Measurements from ENCODE around the gene CCL13. TPM values are rescaled to one million over a fixed set of nuclear protein-coding genes. Genes with fewer than 3 reads are reported as not detected.

The CCL13 gene
- total RNA-seq, 2 experiments from 2014 or later, result not detected

GRCh38 chr17:34349751-34350150 is 6.5 kb upstream of the CCL13 start:
- H3K4me1 Mint-ChIP-seq, result no peaks in the 10 kb centered on the region
- peaks cover 2% of the 10 kb centered on the region for H3K9me3 Mint-ChIP-seq
- DNase-seq (no peak), ATAC-seq (ENCODE audit: low read depth) (no peak)
- POLR2A ChIA-PET, result no interaction called here
- no peak overlapping the region for H3K27ac Mint-ChIP-seq
- H3K4me3 Mint-ChIP-seq, result no peak overlapping the region
- no peaks in the 10 kb centered on the region for H3K36me3 Mint-ChIP-seq
- peaks cover 29% of the 10 kb centered on the region for H3K27me3 Mint-ChIP-seq

DNA sequence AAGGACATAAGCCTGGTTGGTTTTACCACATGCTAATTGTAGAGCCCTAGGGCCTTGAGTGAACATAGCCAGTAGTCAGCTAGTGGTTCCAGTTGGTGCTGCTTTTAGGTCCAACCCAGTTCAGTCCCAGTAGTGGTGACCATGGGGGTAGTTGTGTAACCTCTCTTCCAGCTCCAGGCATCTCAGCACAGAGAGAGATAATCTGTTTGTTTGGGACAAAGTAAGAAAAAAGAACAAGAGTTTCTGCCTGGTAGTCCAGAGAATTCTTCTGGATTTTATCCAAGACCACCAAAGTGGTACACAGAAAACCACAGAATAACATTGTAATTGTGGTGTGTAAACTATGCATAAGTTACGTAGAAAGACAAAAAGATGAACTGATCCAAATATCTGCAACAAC is 5.2 kb upstream of the CCL13 start:
- Mint-ChIP-seq H3K4me1 (no peaks in the 10 kb centered on the region), H3K27ac (no peak overlapping the region), H3K27me3 (peaks cover 33% of the 10 kb centered on the region), H3K9me3 (peaks cover 2% of the 10 kb centered on the region), H3K4me3 (no peak overlapping the region), H3K36me3 (no peaks in the 10 kb centered on the region)
- no peak for DNase-seq
- ATAC-seq (ENCODE audit: low read depth), result no peak
- POLR2A ChIA-PET, result no interaction called here

- POLR2A ChIA-PET, result no interaction called here
- Mint-ChIP-seq H3K27me3 (peaks cover 31% of the 10 kb centered on the region), H3K4me3 (no peak overlapping the region), H3K4me1 (no peaks in the 10 kb centered on the region), H3K9me3 (peaks cover 2% of the 10 kb centered on the region), H3K27ac (no peak overlapping the region), H3K36me3 (no peaks in the 10 kb centered on the region)
- DNase-seq, result no peak
- no peak for ATAC-seq (ENCODE audit: low read depth)
Measured at GRCh38 chr17:34352191-34352590, 4.1 kb upstream of the CCL13 start.

DNA sequence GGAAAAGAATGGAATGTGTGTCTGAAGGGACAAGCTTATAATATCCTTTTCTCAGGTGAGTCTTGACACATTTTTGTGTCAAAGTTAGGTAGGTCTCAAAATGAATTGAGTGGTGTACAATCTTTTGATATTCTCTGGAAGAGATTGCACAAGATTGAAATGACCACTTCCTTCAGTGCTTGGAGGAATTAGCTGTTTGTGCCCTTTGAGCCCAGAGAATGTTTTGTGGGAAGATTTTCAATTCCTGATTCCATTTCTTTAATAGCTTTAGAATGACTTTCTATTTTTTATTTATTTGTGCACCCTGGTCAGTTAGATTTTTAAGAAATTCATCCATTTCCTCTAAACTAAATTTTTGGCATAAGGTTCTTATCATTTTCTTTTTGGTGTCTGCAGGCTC is 1.6 kb upstream of the CCL13 start:
- Mint-ChIP-seq H3K4me1 (no peaks in the 10 kb centered on the region), H3K4me3 (no peak overlapping the region), H3K9me3 (peaks cover 2% of the 10 kb centered on the region), H3K36me3 (no peaks in the 10 kb centered on the region), H3K27me3 (peaks cover 34% of the 10 kb centered on the region), H3K27ac (no peak overlapping the region)
- ATAC-seq (ENCODE audit: low read depth) (no peak), DNase-seq (no peak)
- POLR2A ChIA-PET, result no interaction called here

DNA sequence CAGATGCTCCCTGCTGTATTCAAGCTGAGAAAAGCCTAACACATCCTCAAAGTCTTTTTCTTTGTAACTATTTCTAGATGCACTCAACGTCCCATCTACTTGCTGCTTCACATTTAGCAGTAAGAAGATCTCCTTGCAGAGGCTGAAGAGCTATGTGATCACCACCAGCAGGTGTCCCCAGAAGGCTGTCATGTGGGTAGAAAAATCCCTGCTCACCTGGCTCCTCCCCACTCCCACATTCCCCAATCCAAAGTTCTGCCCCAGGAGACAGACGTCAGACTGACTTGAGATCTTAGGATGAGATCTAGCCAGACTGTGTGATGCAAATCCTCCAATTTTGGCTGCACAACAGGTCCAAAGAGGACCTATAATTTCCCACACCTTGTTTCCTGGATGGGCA is 1.1 kb downstream of the CCL13 start:
- peaks cover 10% of the 10 kb centered on the region for H3K4me1 Mint-ChIP-seq
- H3K27me3 Mint-ChIP-seq, result peaks cover 30% of the 10 kb centered on the region
- peaks cover 2% of the 10 kb centered on the region for H3K9me3 Mint-ChIP-seq
- H3K36me3 Mint-ChIP-seq, result no peaks in the 10 kb centered on the region
- H3K4me3 Mint-ChIP-seq, result no peak overlapping the region
- DNase-seq (no peak), ATAC-seq (ENCODE audit: low read depth) (no peak)
- POLR2A ChIA-PET, result no interaction called here
- H3K27ac Mint-ChIP-seq, result no peak overlapping the region

GRCh38 chr17:34358631-34359030 is 2.4 kb downstream of the CCL13 start:
- Mint-ChIP-seq H3K27me3 (peaks cover 24% of the 10 kb centered on the region), H3K27ac (peak overlapping the region; percentile 26), H3K4me1 (peaks cover 12% of the 10 kb centered on the region), H3K36me3 (no peaks in the 10 kb centered on the region), H3K9me3 (peaks cover 2% of the 10 kb centered on the region), H3K4me3 (no peak overlapping the region)
- POLR2A ChIA-PET, result no interaction called here
- no peak for DNase-seq
- ATAC-seq (ENCODE audit: low read depth), result no peak

- Mint-ChIP-seq H3K9me3 (no peaks in the 10 kb centered on the region), H3K27me3 (peaks cover 21% of the 10 kb centered on the region), H3K4me1 (peaks cover 25% of the 10 kb centered on the region), H3K4me3 (no peak overlapping the region), H3K36me3 (no peaks in the 10 kb centered on the region), H3K27ac (no peak overlapping the region)
- ATAC-seq (ENCODE audit: low read depth) (no peak), DNase-seq (no peak)
- POLR2A ChIA-PET, result interaction anchor here (0.6 kb wide), 1 partner anchor 165 kb away, joined by 3 read pairs; no protein-coding TSS in a partner anchor
Measured at GRCh38 chr17:34360601-34361270, 4.5 kb downstream of the CCL13 start.

- H3K9me3 Mint-ChIP-seq, result no peaks in the 10 kb centered on the region
- peaks cover 30% of the 10 kb centered on the region for H3K4me1 Mint-ChIP-seq
- ATAC-seq (ENCODE audit: low read depth), result peak; percentile 86
- H3K4me3 Mint-ChIP-seq, result no peak overlapping the region
- POLR2A ChIA-PET, result no interaction called here
- H3K36me3 Mint-ChIP-seq, result no peaks in the 10 kb centered on the region
- peak; percentile 81 for DNase-seq
- no peak overlapping the region for H3K27ac Mint-ChIP-seq
- H3K27me3 Mint-ChIP-seq, result peaks cover 22% of the 10 kb centered on the region
Measured at GRCh38 chr17:34361478-34362061, 5.3 kb downstream of the CCL13 start.

- Mint-ChIP-seq H3K36me3 (no peaks in the 10 kb centered on the region), H3K4me3 (no peak within 1 kb of the TSS), H3K4me1 (peaks cover 30% of the 10 kb centered on the region), H3K27me3 (peaks cover 22% of the 10 kb centered on the region), H3K9me3 (no peaks in the 10 kb centered on the region), H3K27ac (no peak within 1 kb of the TSS)
- DNase-seq (no peak), ATAC-seq (ENCODE audit: low read depth) (no peak)
- POLR2A ChIA-PET, result no interaction called here
Measured at GRCh38 chr17:34363183-34363661, 6.9 kb downstream of the CCL13 start, which contains the start of gene CCL1. Gene CCL1 (minus strand): TSS chr17:34363233. CDS start chr17:34363161, 72 bp downstream.

DNA sequence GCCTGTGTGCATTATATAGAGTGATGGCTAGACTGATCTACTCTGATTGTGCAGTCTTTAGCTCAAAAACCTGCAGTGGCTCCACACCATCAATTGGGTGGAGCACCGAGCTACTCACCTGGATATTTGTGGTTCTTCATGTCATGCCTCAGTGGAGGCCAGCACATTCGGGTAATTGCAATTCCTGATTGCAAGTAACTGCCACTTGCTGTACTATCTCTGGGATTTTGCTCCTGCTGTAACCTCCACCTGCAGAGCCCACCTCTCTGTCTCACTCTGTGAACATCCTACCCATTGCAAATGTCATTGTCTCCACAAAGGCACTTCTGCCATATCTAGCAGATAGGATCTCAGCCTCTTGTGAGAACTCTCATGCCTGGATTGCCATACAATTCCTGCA is 8.5 kb downstream of the CCL13 start:
- Mint-ChIP-seq H3K36me3 (no peaks in the 10 kb centered on the region), H3K4me1 (peaks cover 30% of the 10 kb centered on the region), H3K9me3 (no peaks in the 10 kb centered on the region), H3K27me3 (peaks cover 19% of the 10 kb centered on the region), H3K4me3 (no peak overlapping the region), H3K27ac (no peak overlapping the region)
- DNase-seq (no peak), ATAC-seq (ENCODE audit: low read depth) (no peak)
- POLR2A ChIA-PET, result no interaction called here

DNA sequence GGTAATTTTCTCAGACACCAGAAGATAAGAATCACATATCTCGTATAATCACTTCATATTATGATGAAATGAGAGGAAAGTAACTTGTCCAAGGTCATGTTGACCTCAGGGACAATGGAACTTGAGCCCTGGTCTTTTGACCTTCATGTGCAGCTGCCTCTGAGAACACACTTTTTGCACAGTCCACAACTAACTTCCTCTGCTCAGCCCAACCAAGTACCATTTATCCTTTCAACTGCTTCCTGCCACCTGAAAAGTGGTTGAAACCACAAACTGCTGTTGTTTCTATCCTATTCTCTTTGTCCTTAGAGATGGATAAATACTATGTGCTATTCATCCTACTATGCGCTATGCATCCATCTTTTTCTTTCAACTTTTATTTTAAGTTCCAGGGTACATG is 9.1 kb downstream of the CCL13 start:
- H3K36me3 Mint-ChIP-seq, result no peaks in the 10 kb centered on the region
- peak; percentile 37 for ATAC-seq (ENCODE audit: low read depth)

DNA sequence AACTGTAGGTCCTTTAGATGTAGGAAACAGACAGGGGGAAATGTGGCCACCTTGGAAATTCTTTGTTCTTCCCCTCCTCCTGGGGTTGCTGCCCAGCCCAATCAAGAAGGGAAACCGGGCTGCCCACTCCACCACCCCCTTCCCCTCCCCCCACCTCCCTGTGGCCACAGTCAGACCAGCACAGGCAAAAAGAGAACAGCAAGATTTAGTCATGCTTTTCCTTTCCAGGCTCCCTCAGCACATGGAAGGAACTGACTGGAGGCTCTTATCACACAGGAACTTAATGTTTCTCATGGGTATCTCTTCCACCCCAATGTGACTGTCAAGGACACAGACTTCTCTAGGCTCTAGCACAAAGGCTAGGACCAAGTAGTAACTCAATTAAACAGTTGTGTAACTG is 9.7 kb downstream of the CCL13 start:
- POLR2A ChIA-PET, result no interaction called here
- no peak for DNase-seq
- H3K36me3 Mint-ChIP-seq, result no peaks in the 10 kb centered on the region
- ATAC-seq (ENCODE audit: low read depth), result no peak
- no peak overlapping the region for H3K4me3 Mint-ChIP-seq
- peaks cover 32% of the 10 kb centered on the region for H3K4me1 Mint-ChIP-seq
- no peaks in the 10 kb centered on the region for H3K9me3 Mint-ChIP-seq
- H3K27me3 Mint-ChIP-seq, result peaks cover 19% of the 10 kb centered on the region
- H3K27ac Mint-ChIP-seq, result peak overlapping the region; percentile 40

More for the DNA sequence above, 9.1 kb downstream of the CCL13 start:
- peaks cover 35% of the 10 kb centered on the region for H3K4me1 Mint-ChIP-seq
- H3K9me3 Mint-ChIP-seq, result no peaks in the 10 kb centered on the region
- no peak overlapping the region for H3K27ac Mint-ChIP-seq
- DNase-seq, result no peak
- H3K4me3 Mint-ChIP-seq, result peak overlapping the region; percentile 9
- POLR2A ChIA-PET, result no interaction called here
- H3K27me3 Mint-ChIP-seq, result peaks cover 19% of the 10 kb centered on the region

GRCh38 chr17:34366529-34367107 is 10.3 kb downstream of the CCL13 start:
- no peak overlapping the region for H3K4me3 Mint-ChIP-seq
- ATAC-seq (ENCODE audit: low read depth) (no peak), DNase-seq (no peak)
- POLR2A ChIA-PET, result no interaction called here
- H3K4me1 Mint-ChIP-seq, result peaks cover 34% of the 10 kb centered on the region
- no peaks in the 10 kb centered on the region for H3K9me3 Mint-ChIP-seq
- peaks cover 19% of the 10 kb centered on the region for H3K27me3 Mint-ChIP-seq
- no peaks in the 10 kb centered on the region for H3K36me3 Mint-ChIP-seq
- no peak overlapping the region for H3K27ac Mint-ChIP-seq
